Activated B cell treated with CpG ODN at 0.5 μM for 24 hours (primary cell): ENCODE data around the gene ZNF329. TPM values are rescaled to one million over a fixed set of nuclear protein-coding genes. Genes with fewer than 3 reads are reported as not detected.

Experiments
- ATAC-seq: fragments of 200-7000 bp; cut with Tn5 transposase; one replicate; pipeline ENCODE4 v1.10.0; 2021; ENCODE audit warnings: low read depth, mild to moderate bottlenecking, moderate library complexity
- CTCF ChIA-PET: fragments of 350-600 bp; sonication (Branson Sonifier 250); formaldehyde crosslinking; loops from one replicate; lab custom pipeline; 2021; ENCODE audit warnings: antibody characterized with exemption; lab: Charles Lee
- POLR2A ChIA-PET: fragments of 350-600 bp; sonication (Branson Sonifier 250); formaldehyde crosslinking; loops from one replicate; lab custom pipeline; 2021; ENCODE audit warnings: antibody characterized with exemption; lab: Charles Lee
- DNase-seq: peaks from one replicate; pipeline ENCODE4 v3.0.0; 2022
- H3K27ac Mint-ChIP-seq: one replicate; pipeline ENCODE4 v1.8.0; 2020; ENCODE audit warnings: mixed read lengths
- H3K27me3 Mint-ChIP-seq: one replicate; pipeline ENCODE4 v1.8.0; 2021; ENCODE audit warnings: mixed read lengths
- H3K36me3 Mint-ChIP-seq: one replicate; pipeline ENCODE4 v1.8.0; 2021; ENCODE audit warnings: low read depth, mixed read lengths
- H3K4me1 Mint-ChIP-seq: one replicate; pipeline ENCODE4 v1.8.0; 2021; ENCODE audit warnings: mixed read lengths
- H3K4me3 Mint-ChIP-seq: one replicate; pipeline ENCODE4 v1.8.0; 2020; ENCODE audit warnings: mild to moderate bottlenecking, mixed read lengths
- H3K9me3 Mint-ChIP-seq: one replicate; pipeline ENCODE4 v1.8.0; 2020; ENCODE audit warnings: mixed read lengths
- CTCF ChIP-seq: fragments of 200-600 bp; IDR thresholded peaks from one replicate; pipeline ENCODE4 v1.8.0; 2022; ENCODE audit warnings: antibody characterized with exemption, mild to moderate bottlenecking
- intact Hi-C: fragments of 100-400 bp; cut with micrococcal nuclease; formaldehyde crosslinking; loops from one replicate; pipeline ENCODE4 v1.15.1; 2024
- total RNA-seq: library from RNA; stranded (reverse); gene quantifications from 2 replicates; pipeline ENCODE4 v1.2.3, GENCODE V29; 2022

The ZNF329 gene
- total RNA-seq, 1 donor from 2014 or later = 10.8 TPM

- peaks cover 26% of the 10 kb centered on the region for H3K9me3 Mint-ChIP-seq
- H3K36me3 Mint-ChIP-seq = peaks cover 63% of the 10 kb centered on the region
- peaks cover 24% of the 10 kb centered on the region for H3K4me1 Mint-ChIP-seq
- intact Hi-C loops = loop anchor here (1.0 to 2.0 kb wide), 7 partner anchors 46 to 942 kb away; partner anchors contain the start of genes ERVK3-1, ZNF211, ZNF544 and ZNF805
- H3K4me3 Mint-ChIP-seq = peak overlapping the region; percentile 92
- ChIA-PET POLR2A (interaction anchor here (0.6 to 2.6 kb wide), 29 partner anchors 11 to 1869 kb away, joined by 3 to 39 read pairs (median 5); partner anchors contain the start of genes CHMP2A, ERVK3-1, ZBTB45 and ZIK1), CTCF (interaction anchor here (0.5 to 1.5 kb wide), 4 partner anchors 27 to 1435 kb away, joined by 3 to 7 read pairs (median 4); partner anchors contain the start of gene ZBTB45)
- DNase-seq (no peak), ATAC-seq (peak; percentile 76)
- H3K27ac Mint-ChIP-seq = peak overlapping the region; percentile 98
- TF ChIP-seq CTCF = no peak
- no peaks in the 10 kb centered on the region for H3K27me3 Mint-ChIP-seq
Observed at GRCh38 chr19:58182577-58182988, 32.0 kb upstream of the ZNF329 start.

GRCh38 chr19:58181902-58182576 is 31.4 kb upstream of the ZNF329 start:
- TF ChIP-seq CTCF = no peak
- H3K36me3 Mint-ChIP-seq = peaks cover 63% of the 10 kb centered on the region
- H3K27ac Mint-ChIP-seq = peak overlapping the region; percentile 98
- no peaks in the 10 kb centered on the region for H3K27me3 Mint-ChIP-seq
- DNase-seq = peak; percentile 22
- H3K4me1 Mint-ChIP-seq = peaks cover 24% of the 10 kb centered on the region
- POLR2A ChIA-PET = interaction anchor here (0.7 to 2.6 kb wide), 9 partner anchors 12 to 567 kb away, joined by 3 to 39 read pairs (median 6); partner anchors contain the start of genes ZBTB45, ZNF418, ZNF584 and ZNF606
- intact Hi-C loops = loop anchor here (1.0 to 2.0 kb wide), 7 partner anchors 47 to 941 kb away; partner anchors contain the start of genes ERVK3-1, ZNF211, ZNF544 and ZNF805
- CTCF ChIA-PET = interaction anchor here (1.0 to 1.5 kb wide), 3 partner anchors 15 to 338 kb away, joined by 3 to 7 read pairs (median 4); partner anchors contain the start of gene ZBTB45
- peak overlapping the region; percentile 92 for H3K4me3 Mint-ChIP-seq
- ATAC-seq = no peak
- H3K9me3 Mint-ChIP-seq = peaks cover 31% of the 10 kb centered on the region

- intact Hi-C loops = no loop called here
- no peak for TF ChIP-seq CTCF
- no peak overlapping the region for H3K4me3 Mint-ChIP-seq
- ChIA-PET POLR2A (no interaction called here), CTCF (no interaction called here)
- no peaks in the 10 kb centered on the region for H3K4me1 Mint-ChIP-seq
- no peak for ATAC-seq
- H3K9me3 Mint-ChIP-seq = peaks cover 29% of the 10 kb centered on the region
- no peak overlapping the region for H3K27ac Mint-ChIP-seq
- peaks cover 23% of the 10 kb centered on the region for H3K36me3 Mint-ChIP-seq
- H3K27me3 Mint-ChIP-seq = peaks cover 7% of the 10 kb centered on the region
- no peak for DNase-seq
Observed at GRCh38 chr19:58170860-58171259, 20.3 kb upstream of the ZNF329 start.

- intact Hi-C loops = no loop called here
- peaks cover 3% of the 10 kb centered on the region for H3K27me3 Mint-ChIP-seq
- H3K27ac Mint-ChIP-seq = no peak overlapping the region
- DNase-seq = no peak
- no peak for TF ChIP-seq CTCF
- peaks cover 26% of the 10 kb centered on the region for H3K36me3 Mint-ChIP-seq
- H3K4me3 Mint-ChIP-seq = no peak overlapping the region
- no peak for ATAC-seq
- no peaks in the 10 kb centered on the region for H3K4me1 Mint-ChIP-seq
- ChIA-PET POLR2A (interaction anchor here (0.7 kb wide), 1 partner anchor 260 kb away, joined by 3 read pairs; no protein-coding TSS in a partner anchor), CTCF (no interaction called here)
- H3K9me3 Mint-ChIP-seq = peaks cover 34% of the 10 kb centered on the region
Observed at GRCh38 chr19:58166708-58167280, 16.2 kb upstream of the ZNF329 start.

GRCh38 chr19:58166268-58166667 is 15.7 kb upstream of the ZNF329 start:
- Mint-ChIP-seq H3K27ac (no peak overlapping the region), H3K9me3 (peaks cover 35% of the 10 kb centered on the region), H3K27me3 (peaks cover 4% of the 10 kb centered on the region), H3K36me3 (peaks cover 27% of the 10 kb centered on the region), H3K4me1 (no peaks in the 10 kb centered on the region), H3K4me3 (no peak overlapping the region)
- ATAC-seq (no peak), DNase-seq (no peak)
- ChIA-PET POLR2A (no interaction called here), CTCF (no interaction called here)
- intact Hi-C loops = no loop called here
- TF ChIP-seq CTCF = no peak
